HFF-Myc (cell line): Measurements from ENCODE around the gene UBE2O.

ENCODE experiments used
- DNase-seq: peaks from one replicate; pipeline ENCODE4 v3.0.0-alpha.2; 2011; ENCODE audit warnings: low read depth; ENCODE audit errors: extremely low read depth
- H3K4me3 ChIP-seq: replicated peaks from 2 replicates; pipeline ENCODE4 v1.5.1; 2011; ENCODE audit warnings: low read depth, mild to moderate bottlenecking, control low read depth, low read length
- TF ChIP-seq, protein P1 (sequence below): IDR thresholded peaks from 2 replicates; pipeline ENCODE4 v1.5.1; 2012; ENCODE audit warnings: mild to moderate bottlenecking, low read depth, low read length, control low read depth; ENCODE audit errors: missing control alignments

UBE2O gene

GRCh38 chr17:76453431-76453743, 435 bp upstream of the UBE2O start:
- no peak overlapping the region for H3K4me3 ChIP-seq

GRCh38 chr17:76452127-76452659, 759 bp downstream of the UBE2O start:
- TF ChIP-seq, protein P1, sequence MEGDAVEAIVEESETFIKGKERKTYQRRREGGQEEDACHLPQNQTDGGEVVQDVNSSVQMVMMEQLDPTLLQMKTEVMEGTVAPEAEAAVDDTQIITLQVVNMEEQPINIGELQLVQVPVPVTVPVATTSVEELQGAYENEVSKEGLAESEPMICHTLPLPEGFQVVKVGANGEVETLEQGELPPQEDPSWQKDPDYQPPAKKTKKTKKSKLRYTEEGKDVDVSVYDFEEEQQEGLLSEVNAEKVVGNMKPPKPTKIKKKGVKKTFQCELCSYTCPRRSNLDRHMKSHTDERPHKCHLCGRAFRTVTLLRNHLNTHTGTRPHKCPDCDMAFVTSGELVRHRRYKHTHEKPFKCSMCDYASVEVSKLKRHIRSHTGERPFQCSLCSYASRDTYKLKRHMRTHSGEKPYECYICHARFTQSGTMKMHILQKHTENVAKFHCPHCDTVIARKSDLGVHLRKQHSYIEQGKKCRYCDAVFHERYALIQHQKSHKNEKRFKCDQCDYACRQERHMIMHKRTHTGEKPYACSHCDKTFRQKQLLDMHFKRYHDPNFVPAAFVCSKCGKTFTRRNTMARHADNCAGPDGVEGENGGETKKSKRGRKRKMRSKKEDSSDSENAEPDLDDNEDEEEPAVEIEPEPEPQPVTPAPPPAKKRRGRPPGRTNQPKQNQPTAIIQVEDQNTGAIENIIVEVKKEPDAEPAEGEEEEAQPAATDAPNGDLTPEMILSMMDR: no peak
- H3K4me3 ChIP-seq: peak overlapping the region; percentile 66
- no peak for DNase-seq

More at GRCh38 chr17:76453431-76453743, 435 bp upstream of the UBE2O start:
- DNase-seq: no peak
- TF ChIP-seq, protein P1: no peak

GRCh38 chr17:76451506-76451905, 1.4 kb downstream of the UBE2O start:
- TF ChIP-seq, protein P1: no peak
- H3K4me3 ChIP-seq: peak overlapping the region; percentile 66
- no peak for DNase-seq

- no peak overlapping the region for H3K4me3 ChIP-seq
- DNase-seq: no peak
- TF ChIP-seq, protein P1: no peak
These were observed 3.8 kb downstream of the UBE2O start for GRCh38 chr17:76449126-76449525.

DNA sequence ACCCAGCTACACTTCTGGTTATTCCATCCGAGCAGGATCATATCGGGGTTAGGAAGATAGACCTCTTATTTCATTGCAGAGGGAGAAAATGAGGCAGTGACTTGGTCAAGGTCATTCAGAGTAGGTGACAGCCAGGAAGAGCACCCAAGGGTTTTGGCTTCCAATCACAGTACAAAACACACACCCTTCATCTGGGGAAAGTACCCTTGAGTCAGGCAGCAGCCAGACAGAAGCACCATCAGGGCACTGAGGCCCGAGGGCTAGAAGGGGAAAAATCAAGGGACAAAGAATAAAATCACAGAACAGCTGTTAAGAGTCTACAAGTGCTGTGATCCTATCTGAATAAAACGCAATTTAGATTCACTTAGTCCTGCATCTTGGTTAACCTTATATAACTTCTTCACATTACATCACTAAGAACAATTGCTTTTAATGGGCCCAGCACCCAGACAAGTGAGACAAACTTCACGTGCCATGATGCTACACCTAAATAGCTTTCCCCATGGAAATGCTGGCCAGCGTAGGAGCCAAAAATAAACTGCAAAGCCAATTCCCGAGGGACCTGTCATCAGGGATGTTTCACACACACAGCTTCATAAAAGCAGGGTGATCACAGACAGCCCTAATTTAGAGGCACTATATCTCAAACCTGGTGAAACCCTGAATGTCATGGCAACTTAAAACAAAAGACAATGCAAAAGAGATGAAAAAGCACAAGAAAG, 4.9 kb downstream of the UBE2O start:
- TF ChIP-seq, protein P1: no peak
- no peak overlapping the region for H3K4me3 ChIP-seq
- no peak for DNase-seq

GRCh38 chr17:76446449-76447231, 6.3 kb downstream of the UBE2O start:
- peak; percentile 26 for DNase-seq
- TF ChIP-seq, protein P1: no peak
- no peak overlapping the region for H3K4me3 ChIP-seq
